PC-3 (cell line): ENCODE measurements around the gene IL17B. TPM values are rescaled to one million over a fixed set of nuclear protein-coding genes. Genes with fewer than 3 reads are reported as not detected.

Source experiments
- ATAC-seq: fragments of 200-7000 bp; cut with Tn5 transposase; 2 replicates; pipeline ENCODE4 v1.9.1; 2020; ENCODE audit warnings: mild to moderate bottlenecking, moderate library complexity
- BruUV-seq: library from RNA; stranded (reverse); fragments of 400-500 nt; replicated peaks from 2 replicates; lab custom pipeline; 2021; lab: Mats Ljungman, UMichigan
- CTCF ChIA-PET: fragments of 300-600 bp; sonication (Branson Sonifier 250); formaldehyde crosslinking; loops from one replicate; lab custom pipeline; 2022; ENCODE audit warnings: antibody characterized with exemption; lab: Charles Lee
- POLR2A ChIA-PET: fragments of 300-600 bp; sonication (Branson Sonifier 250); formaldehyde crosslinking; loops from one replicate; lab custom pipeline; 2022; ENCODE audit warnings: antibody characterized with exemption; ENCODE audit not compliant: unreplicated experiment; lab: Charles Lee
- DNase-seq: peaks from one replicate; pipeline ENCODE4 v3.0.0-alpha.2; 2015
- H2AFZ ChIP-seq: fragments of 300-600 bp; sonication (generic); 2 replicates; pipeline ENCODE4 v1.6.0; 2016; ENCODE audit warnings: antibody characterized with exemption, low read length
- H3F3A ChIP-seq: fragments of 300-600 bp; sonication (generic); one replicate; pipeline ENCODE4 v1.6.0; 2017; ENCODE audit warnings: antibody characterized with exemption, low read length, control low read depth, mild to moderate bottlenecking; ENCODE audit not compliant: unreplicated experiment
- H3K27ac ChIP-seq: fragments of 300-600 bp; sonication (generic); 2 replicates; pipeline ENCODE4 v1.5.1; 2016; ENCODE audit warnings: mild to moderate bottlenecking, low read length
- H3K27me3 ChIP-seq: fragments of 300-600 bp; sonication (generic); 2 replicates; pipeline ENCODE4 v1.6.1; 2016; ENCODE audit warnings: low read length, mixed read lengths
- H3K36me3 ChIP-seq: fragments of 300-600 bp; sonication (generic); 2 replicates; pipeline ENCODE4 v1.6.1; 2016; ENCODE audit warnings: low read depth, mixed run types, low read length, mixed read lengths
- H3K4me1 ChIP-seq: fragments of 300-600 bp; sonication (generic); 2 replicates; pipeline ENCODE4 v1.5.1; 2016; ENCODE audit warnings: low read length; ENCODE audit not compliant: insufficient read depth
- H3K4me2 ChIP-seq: fragments of 300-600 bp; sonication (generic); 2 replicates; pipeline ENCODE4 v1.6.0; 2016; ENCODE audit warnings: low read length
- H3K4me3 ChIP-seq: fragments of 300-600 bp; sonication (generic); 2 replicates; pipeline ENCODE4 v1.5.1; 2016; ENCODE audit warnings: mild to moderate bottlenecking, low read length, mixed read lengths
- H3K79me2 ChIP-seq: fragments of 300-600 bp; sonication (generic); 2 replicates; pipeline ENCODE4 v1.6.1; 2017; ENCODE audit warnings: low read length, mixed read lengths
- H3K9ac ChIP-seq: fragments of 300-600 bp; sonication (generic); 2 replicates; pipeline ENCODE4 v1.6.0; 2016; ENCODE audit warnings: mild to moderate bottlenecking, low read length
- H3K9me2 ChIP-seq: fragments of 300-600 bp; sonication (generic); replicated peaks from 2 replicates; pipeline ENCODE4 v1.6.1; 2016; ENCODE audit warnings: mixed run types, low read length, mixed read lengths
- H3K9me3 ChIP-seq: fragments of 300-600 bp; sonication (generic); 2 replicates; pipeline ENCODE4 v1.6.1; 2016; ENCODE audit warnings: low read length, mixed read lengths
- H4K20me1 ChIP-seq: fragments of 300-600 bp; sonication (generic); 2 replicates; pipeline ENCODE4 v1.6.1; 2016; ENCODE audit warnings: low read length, mixed read lengths
- CTCF ChIP-seq: fragments of 300-600 bp; sonication (generic); conservative IDR thresholded peaks from 2 replicates; pipeline ENCODE4 v1.5.1; 2017; ENCODE audit warnings: antibody characterized with exemption, low read depth, mild to moderate bottlenecking, low read length
- EZH2 ChIP-seq: fragments of 300-600 bp; sonication (generic); IDR thresholded peaks from one replicate; pipeline ENCODE4 v1.6.1; 2017; ENCODE audit warnings: antibody characterized with exemption, mild to moderate bottlenecking, low read length; ENCODE audit not compliant: unreplicated experiment
- EZH2phosphoT487 ChIP-seq: fragments of 300-600 bp; sonication (generic); IDR thresholded peaks from 2 replicates; pipeline ENCODE4 v1.6.1; 2018; ENCODE audit warnings: mild to moderate bottlenecking, antibody characterized with exemption, low read length, borderline replicate concordance
- intact Hi-C: fragments of 100-400 bp; cut with micrococcal nuclease; formaldehyde crosslinking; loops from 2 replicates; pipeline ENCODE4 v1.9.0; 2023
- total RNA-seq: library from RNA; depleted of rRNA; stranded (reverse); fragments of >200 nt; gene quantifications from 2 replicates; pipeline ENCODE4 v1.2.3, GENCODE V29; 2014

Gene IL17B
- total RNA-seq, 1 experiment from 2014 or later = not detected

DNA sequence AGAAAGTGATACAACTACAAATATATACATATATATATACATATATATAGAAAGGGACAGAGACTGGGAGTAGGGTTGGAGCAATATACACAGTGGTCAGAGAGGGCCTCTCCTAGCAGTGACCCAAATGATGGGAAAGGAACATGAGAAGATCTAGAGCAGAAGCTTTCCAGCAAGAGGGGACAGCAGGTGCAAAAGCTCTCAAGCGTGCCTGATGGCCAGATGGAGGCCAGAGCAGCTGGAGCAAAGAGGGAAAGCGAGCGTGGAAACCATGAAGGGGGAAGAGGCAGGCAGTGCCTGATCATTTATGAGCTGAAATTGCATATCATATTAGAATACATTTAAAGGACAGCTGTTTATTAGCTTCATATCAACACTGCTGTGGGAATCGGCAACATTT, 41.4 kb downstream of the IL17B start:
- no peak for TF ChIP-seq EZH2phosphoT487
- TF ChIP-seq EZH2 = no peak
- no peak for TF ChIP-seq CTCF
- Histone ChIP-seq H3K4me2 (no peak overlapping the region), H3K4me1 (peaks cover 11% of the 10 kb centered on the region), H3K27ac (no peak overlapping the region), H4K20me1 (no peaks in the 10 kb centered on the region), H3K36me3 (no peaks in the 10 kb centered on the region), H3K9ac (no peak overlapping the region), H2AFZ (no peak overlapping the region), H3K9me2 (no peaks in the 10 kb centered on the region), H3K9me3 (no peaks in the 10 kb centered on the region), H3K27me3 (no peaks in the 10 kb centered on the region), H3F3A (no peaks in the 10 kb centered on the region), H3K79me2 (no peaks in the 10 kb centered on the region), H3K4me3 (no peak overlapping the region)
- ChIA-PET POLR2A (no interaction called here), CTCF (no interaction called here)
- no TSS peak for BruUV-seq
- DNase-seq (no peak), ATAC-seq (no peak)
- intact Hi-C loops = no loop called here

DNA sequence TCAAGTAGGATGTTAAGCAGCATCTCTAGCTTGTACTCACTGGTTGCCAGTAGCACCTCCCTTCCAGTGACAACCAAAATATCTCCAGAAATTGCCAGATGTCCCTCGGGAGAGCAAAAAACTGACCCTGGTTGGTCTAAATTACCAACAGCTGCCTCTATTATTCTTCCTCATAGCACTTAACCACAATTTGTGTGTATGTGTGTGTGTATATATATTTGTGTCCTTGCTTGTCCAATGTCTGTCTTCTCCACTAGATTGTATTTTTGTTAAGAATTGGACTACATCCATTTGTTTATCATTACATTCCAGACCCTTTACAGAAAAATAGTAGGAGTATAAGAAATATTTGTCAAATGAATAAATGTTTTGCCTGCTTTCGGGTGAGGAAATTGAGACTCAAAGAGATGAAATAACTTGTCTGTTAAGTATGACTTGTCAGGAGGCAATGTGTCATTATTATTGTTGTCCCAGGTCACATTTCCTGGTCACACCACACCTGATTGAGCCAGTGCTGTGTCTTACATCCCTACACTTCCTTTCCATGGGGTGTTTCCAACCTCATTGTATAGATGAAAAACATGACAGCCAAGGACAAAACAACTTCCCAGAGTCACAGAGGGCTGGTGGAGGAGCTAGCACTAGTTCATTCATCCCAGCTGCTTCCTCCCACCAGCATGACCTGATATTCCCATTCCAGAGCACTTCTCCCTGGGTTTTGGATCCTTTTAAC, 45.2 kb downstream of the IL17B start:
- Histone ChIP-seq H3F3A (no peaks in the 10 kb centered on the region), H3K27ac (no peak overlapping the region), H3K79me2 (no peaks in the 10 kb centered on the region), H4K20me1 (no peaks in the 10 kb centered on the region), H2AFZ (no peak overlapping the region), H3K36me3 (no peaks in the 10 kb centered on the region), H3K9ac (no peak overlapping the region), H3K27me3 (no peaks in the 10 kb centered on the region), H3K4me3 (no peak overlapping the region), H3K9me3 (no peaks in the 10 kb centered on the region), H3K4me2 (no peak overlapping the region), H3K9me2 (no peaks in the 10 kb centered on the region), H3K4me1 (peaks cover 11% of the 10 kb centered on the region)
- ChIA-PET POLR2A (no interaction called here), CTCF (no interaction called here)
- no TSS peak for BruUV-seq
- DNase-seq (peak; percentile 27), ATAC-seq (no peak)
- TF ChIP-seq EZH2phosphoT487 = no peak
- TF ChIP-seq CTCF = no peak
- intact Hi-C loops = no loop called here

- Histone ChIP-seq H4K20me1 (no peaks in the 10 kb centered on the region), H3K4me2 (no peak overlapping the region), H3K9ac (no peak overlapping the region), H3K79me2 (no peaks in the 10 kb centered on the region), H3K9me2 (no peaks in the 10 kb centered on the region), H3K4me1 (peaks cover 5% of the 10 kb centered on the region), H3K27ac (no peak overlapping the region), H3K27me3 (no peaks in the 10 kb centered on the region), H3K36me3 (no peaks in the 10 kb centered on the region), H3K4me3 (no peak overlapping the region), H2AFZ (no peak overlapping the region), H3K9me3 (no peaks in the 10 kb centered on the region), H3F3A (no peaks in the 10 kb centered on the region)
- DNase-seq (no peak), ATAC-seq (no peak)
- BruUV-seq = no TSS peak
- CTCF ChIA-PET = no interaction called here
- intact Hi-C loops = loop anchor here (10.0 kb wide), 1 partner anchor 63 kb away; no protein-coding TSS in a partner anchor
- POLR2A ChIA-PET = no interaction called here
- TF ChIP-seq CTCF = no peak
- TF ChIP-seq EZH2phosphoT487 = no peak
- no peak for TF ChIP-seq EZH2
Measured at GRCh38 chr5:149328177-149328576, 50.9 kb downstream of the IL17B start.
